GM19455 (cell line): ENCODE results near the gene PNPLA6.

ENCODE experiments used
- ATAC-seq: cut with Tn5 transposase; IDR thresholded peaks from one replicate; pipeline ENCODE4 v1.9.1; 2021; ENCODE audit not compliant: unreplicated experiment

Gene PNPLA6

DNA sequence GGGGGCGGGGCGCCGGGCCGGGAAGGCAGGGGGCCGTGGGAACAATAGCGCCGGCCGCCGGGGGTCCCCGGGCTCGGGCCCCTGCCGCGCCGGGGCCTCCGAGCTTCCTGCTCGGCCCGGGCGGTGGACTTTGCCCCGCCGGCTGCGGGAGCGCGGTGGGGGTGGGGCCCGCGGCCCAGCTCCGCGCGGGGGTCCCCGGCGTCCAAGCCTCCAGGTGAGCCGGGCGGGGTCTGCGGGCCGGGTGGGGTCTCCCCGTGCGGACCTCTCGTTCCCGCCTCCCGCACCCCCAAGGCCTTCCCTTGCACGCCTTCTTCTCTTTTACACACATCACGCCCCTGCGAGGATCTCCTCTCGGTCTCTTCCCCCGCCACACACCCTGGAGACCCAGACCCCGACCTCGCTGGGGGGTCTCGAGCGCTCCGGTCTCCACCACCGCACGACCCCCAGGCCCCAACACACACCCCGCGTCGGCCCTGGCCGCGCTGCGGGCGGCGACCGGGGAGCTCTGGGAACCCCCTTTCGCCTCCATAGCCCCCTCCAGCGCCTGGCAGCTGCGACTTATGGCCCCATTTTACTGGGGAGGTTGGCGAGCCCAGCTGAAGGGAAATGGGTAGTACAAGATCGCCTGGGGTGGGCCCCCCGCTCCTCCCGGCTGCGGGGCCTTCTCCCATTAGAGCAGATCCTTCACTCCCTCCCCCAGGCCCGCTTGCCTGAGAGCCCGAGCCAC is 60.9 kb downstream of the PNPLA6 start:
- no peak for ATAC-seq

DNA sequence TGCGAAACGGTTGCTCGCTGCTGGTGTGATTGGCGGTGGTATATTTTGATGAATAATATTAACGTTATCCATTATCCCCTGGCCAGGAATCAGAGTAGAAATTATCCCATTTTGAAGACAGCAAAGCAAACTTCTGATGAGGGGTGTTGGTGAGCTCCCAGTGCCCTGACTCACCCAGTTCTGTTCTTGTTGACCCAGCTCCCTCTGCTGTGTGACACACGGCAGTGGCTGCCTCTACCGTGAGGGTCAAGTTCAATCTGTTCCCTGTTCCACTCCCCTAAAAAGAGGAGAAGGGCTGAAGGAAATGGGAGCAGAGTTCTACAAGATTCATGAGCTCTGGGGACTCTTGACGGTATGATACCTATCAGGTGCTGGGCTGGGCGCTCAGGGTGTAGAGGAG is 62.2 kb downstream of the PNPLA6 start:
- ATAC-seq = no peak

DNA sequence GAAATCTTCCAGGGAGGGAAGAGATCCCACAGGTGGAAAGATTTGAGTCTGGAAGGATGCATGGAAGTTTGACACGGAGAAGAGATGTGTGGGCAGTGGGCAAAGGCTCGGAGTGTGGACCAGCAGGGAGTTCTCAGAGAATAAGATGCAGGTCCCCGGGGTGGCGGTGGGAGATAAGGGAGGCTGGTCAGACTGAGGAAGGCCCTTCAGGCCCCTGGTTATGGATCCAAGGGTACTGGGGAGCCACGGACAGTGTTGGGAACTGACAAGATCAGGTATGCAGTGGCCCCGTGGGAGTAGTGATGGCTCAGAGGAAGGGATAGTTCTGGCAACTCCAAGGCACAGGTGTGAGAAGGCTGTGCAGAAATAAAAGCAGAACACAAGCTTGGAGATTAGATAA is 62.7 kb downstream of the PNPLA6 start:
- no peak for ATAC-seq

DNA sequence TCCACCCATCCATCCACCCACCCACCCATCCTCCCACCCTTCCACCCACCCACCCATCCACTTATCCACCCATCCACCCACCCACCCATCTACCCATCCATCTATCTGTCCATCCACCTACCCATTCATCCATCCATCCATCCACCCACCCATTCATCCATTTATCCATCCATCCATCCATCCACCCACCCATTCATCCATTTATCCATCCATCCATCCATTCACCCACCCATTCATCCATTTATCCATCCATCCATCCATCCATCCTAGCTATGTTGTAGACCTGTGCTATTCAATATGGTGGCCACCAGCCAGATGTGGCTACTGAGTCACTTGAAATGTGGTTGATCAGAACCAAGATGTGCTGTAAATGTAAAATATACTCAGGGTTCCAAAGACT is 65.2 kb downstream of the PNPLA6 start:
- no peak for ATAC-seq

DNA sequence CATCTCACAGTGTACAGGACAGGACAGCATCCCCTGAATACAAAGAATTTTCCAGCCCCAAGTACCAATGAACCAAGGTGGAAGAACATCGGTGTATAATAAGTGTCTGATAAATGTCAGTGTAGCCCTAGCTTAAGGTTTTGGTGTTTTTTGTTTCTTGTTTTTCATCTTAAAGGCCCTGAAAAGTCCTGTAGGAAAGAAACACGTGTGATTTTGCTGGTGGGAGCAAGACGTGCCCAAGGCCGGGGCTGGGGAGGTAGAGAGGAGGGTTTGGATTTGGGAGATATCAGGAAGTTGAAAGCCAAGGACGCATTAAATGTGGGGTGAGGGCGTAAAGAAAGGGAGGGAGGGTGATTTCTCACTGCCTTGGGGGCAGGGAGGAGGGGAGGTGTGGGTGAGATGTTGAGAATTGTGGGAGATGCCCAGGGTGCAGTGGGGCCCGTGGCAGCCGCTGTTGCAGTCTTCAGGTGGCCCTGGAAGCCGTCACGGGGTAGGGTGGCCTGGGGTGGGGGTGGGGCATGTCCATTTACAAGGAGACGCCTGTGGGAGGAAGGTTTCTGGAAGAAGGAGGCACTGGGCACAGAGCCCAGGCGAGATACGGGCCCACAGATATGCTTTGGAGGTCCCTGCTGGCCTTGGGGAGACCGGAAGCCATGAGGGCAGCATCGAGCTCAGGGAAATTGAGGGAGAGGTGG is 66.9 kb downstream of the PNPLA6 start:
- no peak for ATAC-seq

DNA sequence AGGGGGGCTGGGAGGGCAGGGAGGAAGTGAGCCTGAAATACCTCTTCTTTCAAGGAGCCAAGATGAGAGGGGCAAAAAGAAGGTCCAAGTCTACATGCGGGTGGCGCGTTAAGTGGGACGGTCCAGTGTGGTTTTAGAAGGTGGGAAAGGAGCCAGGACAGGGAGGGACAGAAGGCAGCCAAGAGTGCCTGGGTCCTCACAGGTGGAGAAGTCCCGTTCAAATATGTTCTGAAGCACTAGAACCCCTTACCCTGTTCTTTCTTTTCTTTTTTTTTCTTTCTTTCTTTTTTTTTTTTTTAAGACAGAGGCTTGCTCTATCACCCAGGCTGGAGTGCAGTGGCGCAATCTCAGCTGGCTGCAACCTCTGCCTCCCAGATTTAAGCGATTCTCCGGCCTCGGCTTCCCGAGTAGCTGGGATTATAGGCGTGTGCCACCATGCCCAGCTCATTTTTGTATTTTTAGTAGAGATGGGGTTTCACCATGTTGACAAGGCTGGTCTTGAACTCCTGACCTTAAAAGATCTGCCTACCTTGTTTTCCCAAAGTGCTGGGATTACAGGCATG is 67.5 kb downstream of the PNPLA6 start:
- ATAC-seq = no peak

DNA sequence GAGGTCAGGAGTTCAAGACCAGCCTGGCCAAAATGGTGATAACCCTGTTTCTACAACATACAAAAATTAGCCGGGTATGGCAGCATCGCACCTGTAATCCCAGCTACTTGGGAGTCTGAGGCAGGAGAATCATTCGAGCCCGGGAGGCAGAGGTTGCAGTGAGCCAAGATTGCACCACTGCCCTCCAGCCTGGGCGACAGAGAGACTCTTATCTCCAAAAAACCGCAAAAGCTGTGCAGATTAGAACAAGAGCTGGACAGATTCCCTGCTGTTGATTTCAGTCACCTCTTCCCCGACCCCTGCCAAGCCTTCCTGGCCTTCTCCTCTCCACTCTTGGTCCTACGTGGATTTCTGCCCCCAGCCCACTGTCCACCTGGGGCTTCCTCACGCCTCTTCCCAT is 68.4 kb downstream of the PNPLA6 start:
- no peak for ATAC-seq

DNA sequence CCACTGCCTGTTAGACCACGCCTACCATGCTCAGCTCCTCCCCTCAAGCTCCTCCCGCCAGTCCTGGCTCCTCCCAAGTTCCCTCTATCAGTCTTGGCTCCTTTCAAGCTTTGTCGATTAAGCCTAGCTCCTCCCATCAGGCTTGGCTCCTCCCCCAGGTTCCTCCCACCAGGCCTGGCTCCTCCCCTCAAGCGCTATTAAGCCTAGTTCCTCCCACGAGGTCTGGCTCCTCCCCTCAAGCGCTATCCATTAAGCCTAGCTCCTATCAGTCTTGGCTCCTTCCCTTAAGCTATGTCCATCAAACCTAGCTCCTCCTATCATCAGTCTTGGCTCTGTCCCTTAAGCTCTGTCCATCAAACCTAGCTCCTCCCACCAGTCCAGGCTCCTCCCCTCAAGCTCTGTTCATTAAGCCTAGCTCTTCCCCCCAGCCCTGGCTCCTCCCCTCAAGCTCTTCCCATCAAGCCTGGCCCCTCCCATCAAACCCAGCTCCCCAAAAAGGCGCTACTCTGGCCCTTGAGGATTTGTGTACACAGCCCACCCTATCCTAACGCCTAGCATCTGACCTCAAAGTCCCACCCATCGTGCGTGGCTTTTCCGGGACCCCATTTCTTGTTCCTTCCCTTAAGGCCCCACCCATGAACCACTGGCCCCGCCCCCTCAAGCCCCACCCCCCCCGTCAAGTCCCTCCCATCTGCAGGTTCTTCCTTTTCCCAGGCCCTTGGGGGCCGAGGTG is 70.1 kb downstream of the PNPLA6 start:
- ATAC-seq = no peak

DNA sequence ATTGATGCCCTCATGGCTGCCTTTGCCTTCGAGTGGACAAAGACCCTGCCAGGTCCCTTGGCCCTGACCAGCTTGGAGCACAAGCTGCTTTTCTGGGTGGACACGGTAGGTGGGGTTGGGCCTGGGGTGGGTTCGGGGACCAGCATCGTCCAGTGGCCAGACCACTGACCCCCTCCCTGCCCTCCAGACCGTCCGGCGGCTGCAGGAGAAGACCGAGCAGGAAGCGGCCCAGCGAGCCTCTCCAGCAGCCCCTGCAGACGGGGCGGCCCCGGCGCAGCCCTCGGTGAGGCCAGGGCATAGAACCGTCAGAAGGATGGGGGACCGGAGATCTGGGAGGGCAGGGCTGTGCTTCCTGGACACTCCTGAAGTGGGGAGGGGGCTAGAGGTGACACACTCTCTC is 70.8 kb downstream of the PNPLA6 start:
- no peak for ATAC-seq

DNA sequence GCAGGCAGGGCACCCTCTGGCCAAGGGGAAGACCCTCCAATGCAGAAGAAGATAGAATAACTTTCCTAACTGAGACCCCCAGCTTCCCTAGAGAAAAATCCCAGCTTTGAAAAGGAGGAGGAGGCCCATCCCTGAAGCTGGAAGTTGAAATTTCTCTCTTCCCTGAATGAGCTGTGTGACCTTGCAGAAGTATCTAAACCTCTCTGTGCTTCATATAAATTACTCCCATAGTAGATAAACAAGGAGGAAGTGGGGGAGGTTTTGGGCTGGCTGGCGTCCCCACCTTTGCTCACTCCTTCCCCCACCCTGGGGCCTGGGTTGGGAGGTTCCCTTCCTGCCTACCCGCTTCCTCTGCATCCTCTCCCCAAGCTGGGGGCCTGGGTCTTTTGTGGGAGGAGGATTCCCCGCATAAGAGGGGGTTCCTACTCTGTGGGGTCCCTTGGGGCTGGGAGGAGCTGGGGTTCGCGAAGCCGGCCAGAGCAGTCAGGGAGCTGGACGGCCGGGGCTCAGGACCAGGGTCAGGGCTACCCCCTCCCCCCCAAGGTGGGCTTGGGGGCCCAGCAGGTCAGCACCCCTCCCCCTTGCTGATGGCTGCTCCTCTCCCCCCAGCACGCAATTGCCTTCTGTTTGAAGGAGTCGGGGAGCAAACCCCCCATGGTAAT is 71.8 kb downstream of the PNPLA6 start:
- ATAC-seq = no peak

DNA sequence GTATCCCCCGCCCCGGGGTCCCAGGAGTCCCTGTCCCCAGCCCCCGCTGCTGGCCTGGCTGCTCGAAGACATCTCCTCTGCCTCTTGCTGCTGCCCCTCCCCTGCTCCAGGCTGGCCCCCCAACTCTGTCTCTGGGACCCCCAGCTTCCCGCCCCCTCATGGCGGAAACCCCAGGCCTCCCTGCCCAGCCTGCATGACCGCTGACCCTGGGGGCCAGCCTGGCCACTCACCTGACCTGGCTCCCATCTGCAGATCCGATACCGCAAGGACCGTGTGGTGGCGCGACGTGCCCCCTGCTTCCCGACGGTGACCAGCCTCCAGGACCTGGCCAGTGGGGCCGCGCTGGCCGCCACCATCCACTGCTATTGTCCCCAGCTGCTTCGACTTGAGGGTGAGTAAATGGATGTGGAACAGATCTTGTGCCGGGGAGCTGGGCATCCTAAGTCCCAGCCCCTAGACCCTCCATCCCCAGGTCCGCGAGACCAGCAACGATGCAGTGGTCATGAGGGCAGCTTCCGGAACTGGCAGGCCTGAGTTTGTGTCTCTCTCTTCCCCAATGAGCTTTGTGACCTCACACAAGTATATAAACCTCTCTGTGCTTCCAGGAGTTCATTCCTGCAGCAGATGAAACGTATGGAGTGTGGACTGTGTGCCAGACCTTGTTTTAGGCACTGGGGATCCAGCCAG is 72.5 kb downstream of the PNPLA6 start:
- ATAC-seq = no peak

DNA sequence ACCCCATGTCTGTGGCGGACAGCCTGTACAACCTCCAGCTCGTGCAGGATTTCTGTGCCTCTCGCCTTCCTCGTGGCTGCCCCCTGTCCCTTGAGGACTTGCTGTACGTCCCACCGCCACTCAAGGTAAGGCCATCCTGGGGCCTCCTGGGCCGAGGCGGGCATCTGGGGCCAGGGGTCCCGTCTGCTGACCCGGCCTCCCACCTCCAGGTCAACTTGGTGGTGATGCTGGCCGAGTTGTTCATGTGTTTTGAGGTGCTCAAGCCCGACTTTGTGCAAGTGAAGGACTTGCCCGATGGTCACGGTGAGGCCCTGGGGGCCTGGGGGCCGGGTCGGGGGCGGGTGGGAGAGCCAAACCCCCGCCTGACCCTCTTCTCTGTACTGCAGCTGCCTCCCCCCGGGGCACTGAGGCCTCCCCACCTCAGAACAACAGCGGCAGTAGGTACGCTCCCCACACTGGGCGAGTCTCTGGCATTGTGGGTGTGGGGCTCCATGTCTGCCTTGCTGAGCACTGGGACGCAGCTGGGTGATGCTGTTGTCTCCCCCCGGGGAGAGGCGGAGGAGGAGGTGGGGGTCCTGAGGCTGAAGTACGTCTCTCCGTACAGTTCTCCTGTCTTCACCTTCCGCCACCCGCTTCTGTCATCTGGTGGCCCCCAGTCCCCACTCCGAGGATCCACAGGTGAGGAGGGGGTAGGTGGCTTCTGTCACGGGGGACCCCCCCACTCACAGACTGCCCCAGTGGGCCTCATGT is 75.1 kb downstream of the PNPLA6 start:
- ATAC-seq = no peak
